Embryonic facial prominence (tissue), 1 donor: ENCODE measurements around the gene CCDC88C.

Experiments used
- DNase-seq: peaks from one replicate; pipeline ENCODE4 v3.0.0-alpha.2; 2016; ENCODE audit errors: extremely low spot score

CCDC88C gene

GRCh38 chr14:91328313-91329050 is 89.1 kb downstream of the CCDC88C start:
- no peak for DNase-seq

GRCh38 chr14:91327661-91328312 is 89.8 kb downstream of the CCDC88C start:
- no peak for DNase-seq

GRCh38 chr14:91327250-91327595 is 90.4 kb downstream of the CCDC88C start:
- DNase-seq: no peak

GRCh38 chr14:91326514-91327249 is 90.9 kb downstream of the CCDC88C start:
- DNase-seq: no peak

GRCh38 chr14:91324606-91325575 is 92.7 kb downstream of the CCDC88C start:
- DNase-seq: no peak

- DNase-seq: peak; percentile 55
These were observed 93.7 kb downstream of the CCDC88C start for GRCh38 chr14:91323671-91324605.

- no peak for DNase-seq
These were observed 94.6 kb downstream of the CCDC88C start for GRCh38 chr14:91323031-91323430.

GRCh38 chr14:91322623-91323022 is 95.0 kb downstream of the CCDC88C start:
- DNase-seq: no peak

- no peak for DNase-seq
These were observed 96.5 kb downstream of the CCDC88C start for GRCh38 chr14:91321131-91321530.

GRCh38 chr14:91320266-91320665 is 97.4 kb downstream of the CCDC88C start:
- no peak for DNase-seq

- no peak for DNase-seq
These were observed 98.7 kb downstream of the CCDC88C start for GRCh38 chr14:91318911-91319310.

- no peak for DNase-seq
These were observed 100.0 kb downstream of the CCDC88C start for GRCh38 chr14:91317381-91318308.

GRCh38 chr14:91316761-91317160 is 100.9 kb downstream of the CCDC88C start:
- DNase-seq: no peak

GRCh38 chr14:91315844-91316267 is 101.8 kb downstream of the CCDC88C start:
- DNase-seq: no peak

- DNase-seq: no peak
These were observed 103.8 kb downstream of the CCDC88C start for GRCh38 chr14:91313852-91314251.

GRCh38 chr14:91313154-91313850 is 104.3 kb downstream of the CCDC88C start:
- no peak for DNase-seq

- DNase-seq: no peak
These were observed 106.3 kb downstream of the CCDC88C start for GRCh38 chr14:91311284-91311662.

- no peak for DNase-seq
These were observed 106.9 kb downstream of the CCDC88C start for GRCh38 chr14:91310606-91311283.
